ENCODE results near the gene AKT1S1. TPM values are rescaled to one million over a fixed set of nuclear protein-coding genes. Genes with fewer than 3 reads are reported as not detected.

AKT1S1 gene
- polyA plus RNA-seq, 1 experiment = 42.0 TPM

- Histone ChIP-seq H3K4me3 (ENCODE audit: low read depth, low read length) (no peak overlapping the region), H3K36me3 (ENCODE audit: control insufficient read depth, insufficient read depth, low read length) (peaks cover 16% of the 10 kb centered on the region), H3K27me3 (ENCODE audit: control insufficient read depth, insufficient read depth, low read length) (no peaks in the 10 kb centered on the region)
- TF ChIP-seq CTCF (IDR thresholded peaks at IDR 0.05; ENCODE audit: insufficient read depth, low read depth, low read length) = no peak
- ChIA-PET CTCF (no interaction called here), POLR2A (no interaction called here)
- no peak for DNase-seq (ENCODE audit: low read depth)
These were observed 39.9 kb upstream of the AKT1S1 start for GRCh38 chr19:49916839-49917733.

GRCh38 chr19:49915271-49915670 is 38.1 kb upstream of the AKT1S1 start:
- CTCF ChIA-PET = interaction anchor here (1.5 kb wide), 1 partner anchor 10 kb away, joined by 4 read pairs; no protein-coding TSS in a partner anchor
- TF ChIP-seq CTCF (IDR thresholded peaks at IDR 0.05; ENCODE audit: insufficient read depth, low read depth, low read length) = 0 out of 2 replicates have a peak, but pooled peaks have one; percentile 4

GRCh38 chr19:49913720-49914119 is 36.6 kb upstream of the AKT1S1 start:
- no peak overlapping the region for H3K4me3 ChIP-seq (ENCODE audit: low read depth, low read length)
- H3K36me3 ChIP-seq (ENCODE audit: control insufficient read depth, insufficient read depth, low read length) = peaks cover 21% of the 10 kb centered on the region
- ChIA-PET POLR2A (no interaction called here), CTCF (interaction anchor here (1.5 kb wide), 1 partner anchor 9 kb away, joined by 4 read pairs; no protein-coding TSS in a partner anchor)
- H3K27me3 ChIP-seq (ENCODE audit: control insufficient read depth, insufficient read depth, low read length) = no peaks in the 10 kb centered on the region
- TF ChIP-seq CTCF (IDR thresholded peaks at IDR 0.05; ENCODE audit: insufficient read depth, low read depth, low read length) = no peak
- no peak for DNase-seq (ENCODE audit: low read depth)

More at GRCh38 chr19:49915271-49915670, 38.1 kb upstream of the AKT1S1 start:
- Histone ChIP-seq H3K4me3 (ENCODE audit: low read depth, low read length) (no peak overlapping the region), H3K27me3 (ENCODE audit: control insufficient read depth, insufficient read depth, low read length) (no peaks in the 10 kb centered on the region), H3K36me3 (ENCODE audit: control insufficient read depth, insufficient read depth, low read length) (peaks cover 15% of the 10 kb centered on the region)
- no peak for DNase-seq (ENCODE audit: low read depth)
- POLR2A ChIA-PET = no interaction called here

GRCh38 chr19:49912965-49913685 is 36.0 kb upstream of the AKT1S1 start:
- H3K36me3 ChIP-seq (ENCODE audit: control insufficient read depth, insufficient read depth, low read length) = peaks cover 22% of the 10 kb centered on the region
- no peak for DNase-seq (ENCODE audit: low read depth)
- H3K4me3 ChIP-seq (ENCODE audit: low read depth, low read length) = no peak overlapping the region
- no peak for TF ChIP-seq CTCF (IDR thresholded peaks at IDR 0.05; ENCODE audit: insufficient read depth, low read depth, low read length)
- no peaks in the 10 kb centered on the region for H3K27me3 ChIP-seq (ENCODE audit: control insufficient read depth, insufficient read depth, low read length)
- ChIA-PET POLR2A (no interaction called here), CTCF (no interaction called here)
